HG03571 (cell line): ENCODE results near the gene TMEM43.
A peak's percentile ranks its signal among the peaks of the same experiment; 100 is the strongest.

Experiments
- ATAC-seq: cut with Tn5 transposase; IDR thresholded peaks from one replicate; pipeline ENCODE4 v1.9.1; 2021; ENCODE audit not compliant: unreplicated experiment

Gene TMEM43

DNA sequence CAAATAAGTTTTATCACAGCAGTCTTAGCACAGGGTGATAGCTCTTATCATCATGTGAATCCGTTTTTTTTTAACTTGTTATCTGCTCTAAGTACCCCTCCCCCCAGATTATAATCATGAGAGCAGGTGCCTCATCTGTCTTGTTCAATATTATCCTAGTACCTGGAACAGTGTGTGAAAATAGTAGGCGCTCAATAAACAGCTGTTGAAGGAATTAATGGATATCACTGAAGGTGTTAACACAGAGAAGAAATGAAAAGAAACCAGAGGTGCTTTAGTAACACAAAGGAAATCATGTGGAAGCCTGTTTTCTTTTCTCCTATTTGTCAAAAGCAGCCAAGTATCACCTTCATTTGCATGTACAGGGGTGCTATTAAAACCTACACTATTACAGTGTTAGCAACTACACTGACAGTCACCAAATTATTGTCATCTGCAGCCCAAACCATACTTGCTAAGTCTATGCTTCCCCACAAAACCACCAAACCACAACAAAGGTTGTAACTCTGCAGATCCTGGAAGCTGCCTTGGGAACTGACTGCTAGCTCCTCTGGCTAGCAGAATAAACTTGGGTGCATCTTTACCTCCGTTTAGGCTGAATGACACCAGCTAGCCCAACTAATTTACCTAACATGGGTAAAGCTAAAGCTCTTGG is 50.7 kb downstream of the TMEM43 start:
- ATAC-seq, result no peak

DNA sequence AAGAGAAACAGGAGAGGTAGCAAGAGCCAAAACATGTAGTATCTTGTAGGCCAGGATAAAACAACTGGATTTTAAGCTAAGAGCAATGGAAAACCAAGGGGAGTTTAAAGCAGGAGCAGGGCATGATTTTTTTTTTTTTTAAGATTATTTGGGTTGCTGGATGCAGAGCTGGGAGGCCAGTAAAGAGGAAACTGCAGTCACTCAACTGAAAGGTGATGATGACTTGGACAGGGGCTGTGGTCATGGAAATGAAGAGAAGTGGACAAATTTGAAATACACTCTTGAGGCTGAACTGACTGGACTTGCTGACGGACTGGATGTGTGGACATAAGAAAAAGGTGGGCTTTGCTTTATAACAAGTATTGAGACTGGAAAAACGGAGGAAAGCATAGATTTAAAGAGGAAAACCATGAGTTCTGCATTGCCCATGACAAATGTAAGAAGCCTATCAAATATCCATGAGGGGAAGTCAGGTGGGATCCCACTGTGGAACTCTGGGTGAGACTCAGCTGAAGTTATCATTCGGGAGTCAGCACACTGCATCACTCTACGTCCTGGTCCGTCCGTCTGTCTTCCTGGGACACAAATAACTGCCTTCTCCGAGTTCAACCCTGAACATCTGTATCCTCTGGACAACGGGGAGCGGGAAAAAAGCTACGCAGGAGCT is 52.9 kb downstream of the TMEM43 start:
- no peak for ATAC-seq

DNA sequence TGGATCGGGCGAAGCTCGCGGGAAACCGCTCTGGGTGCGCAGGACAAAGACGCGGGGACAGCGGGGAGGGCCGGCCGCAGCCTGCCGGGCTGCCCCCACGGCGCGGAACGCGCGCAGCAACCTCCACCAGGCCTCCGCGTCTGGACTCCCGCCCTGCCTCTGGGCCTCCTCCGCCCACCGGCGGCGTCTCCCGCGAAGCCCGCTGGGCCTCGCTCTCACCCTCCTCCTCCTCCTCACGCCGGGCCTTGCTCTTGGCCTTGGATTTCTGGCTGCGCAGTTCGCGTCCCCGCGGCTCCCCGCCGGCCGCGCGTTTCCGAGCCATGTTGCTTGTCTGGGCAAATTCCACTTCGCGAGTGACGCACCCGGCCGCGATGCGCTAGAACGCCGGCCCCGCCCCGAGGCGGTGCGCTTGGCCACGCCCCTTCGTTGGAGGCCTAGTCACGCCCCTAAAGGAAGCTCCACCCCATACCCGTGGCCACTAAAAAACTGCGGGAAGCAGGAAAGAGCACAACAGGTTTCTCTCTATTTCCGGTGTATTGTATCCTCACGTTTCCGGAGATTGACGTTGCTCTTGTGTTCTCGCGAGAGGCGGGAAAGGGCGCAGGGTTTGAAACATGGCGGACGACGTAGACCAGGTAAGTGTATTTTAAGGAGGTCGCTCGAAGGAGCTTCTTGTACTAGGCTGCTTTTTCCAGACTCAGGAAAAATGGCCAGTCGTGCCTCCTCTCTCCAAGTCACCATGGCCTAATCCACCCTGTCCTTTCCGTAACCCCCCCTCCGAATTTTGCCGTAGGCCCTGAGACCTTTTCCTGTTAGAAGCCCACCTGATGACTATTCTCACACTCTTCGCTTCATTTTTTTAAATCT is 53.6 kb downstream of the TMEM43 start, which contains the start of the genes LSM3 and XPC:
TSS of gene LSM3 (plus strand) at position 571 of the 867 bp plus-strand sequence. CDS start at position 615, 44 bp downstream.
TSS of gene XPC (minus strand) at position 355 of the 867 bp plus-strand sequence. CDS start at position 322, 33 bp downstream.
- ATAC-seq, result peak; percentile 93

DNA sequence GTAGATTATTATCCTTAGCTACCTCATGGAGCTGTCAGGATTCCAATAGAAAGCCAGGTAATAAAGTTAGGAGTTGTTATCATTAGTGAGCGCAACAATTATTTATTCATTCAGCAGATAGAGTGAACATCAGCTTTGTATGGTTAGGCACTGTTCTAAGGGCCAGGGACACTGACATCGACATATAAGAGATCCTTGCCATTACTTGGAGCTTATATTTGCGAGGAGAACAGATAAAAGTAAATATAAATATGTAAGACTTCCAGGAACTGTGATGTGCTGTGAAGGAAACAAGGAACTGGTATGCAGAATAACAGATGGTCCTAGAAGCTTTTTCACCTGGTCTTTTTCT is 54.2 kb downstream of the TMEM43 start:
- ATAC-seq, result no peak

DNA sequence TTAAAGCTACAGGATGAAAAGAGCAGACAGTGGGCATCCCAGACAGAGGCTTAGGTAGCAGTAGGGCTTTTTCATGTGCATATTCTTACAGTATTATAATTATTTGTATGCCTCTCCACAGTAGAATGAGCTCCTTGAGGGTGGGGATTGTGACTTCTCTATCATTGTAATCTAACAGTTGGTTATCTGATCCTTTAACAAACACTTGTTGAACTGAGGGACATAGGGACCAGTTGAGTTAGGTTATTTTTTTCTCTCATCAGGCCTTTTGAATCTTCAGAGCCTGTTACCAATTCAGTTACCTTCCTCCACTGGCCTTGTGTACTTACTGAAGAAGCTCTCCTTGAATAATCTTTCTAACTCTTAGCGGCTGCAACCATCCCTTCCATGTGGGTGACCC is 54.9 kb downstream of the TMEM43 start:
- no peak for ATAC-seq

DNA sequence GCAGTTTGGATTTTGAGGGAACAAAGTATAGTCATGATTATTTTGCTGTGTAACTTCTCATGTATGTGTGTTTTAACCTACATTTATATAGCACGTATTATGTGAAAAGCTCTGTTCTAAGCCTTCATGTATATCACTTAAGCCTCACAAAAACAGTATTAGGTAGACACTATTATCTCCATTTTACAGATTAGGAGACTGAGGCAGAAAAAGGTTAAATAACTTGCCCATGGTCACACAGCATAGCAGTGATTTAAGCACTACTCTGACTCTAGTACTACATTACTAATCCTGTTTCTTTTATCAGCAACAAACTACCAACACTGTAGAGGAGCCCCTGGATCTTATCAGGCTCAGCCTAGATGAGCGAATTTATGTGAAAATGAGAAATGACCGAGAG is 56.4 kb downstream of the TMEM43 start:
- no peak for ATAC-seq

DNA sequence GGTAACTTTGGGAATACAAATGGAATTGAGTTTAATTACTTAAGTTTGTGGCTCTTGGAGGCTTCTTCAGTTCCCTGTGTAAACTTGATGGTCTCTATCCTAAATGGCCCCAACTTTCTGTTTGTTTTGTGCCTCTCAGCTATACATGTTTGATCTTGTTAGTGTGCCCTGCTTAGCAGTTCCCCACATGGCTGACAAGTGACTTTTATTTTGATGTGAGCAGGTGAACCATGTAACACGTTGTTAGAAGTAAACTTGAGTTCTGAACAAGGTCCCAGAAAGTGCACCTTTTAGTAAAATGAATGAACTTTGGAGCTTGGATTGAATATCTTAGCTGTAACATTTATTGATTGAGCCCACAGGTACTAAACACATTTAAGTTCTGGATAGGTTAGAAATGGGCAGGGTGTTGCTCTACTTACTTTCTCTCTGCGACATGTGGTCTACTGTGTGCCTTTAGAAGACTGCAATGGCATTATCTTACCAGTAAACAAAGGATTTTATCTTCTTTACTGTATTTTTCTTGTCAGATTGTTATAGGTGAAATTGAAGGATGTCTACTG is 58.2 kb downstream of the TMEM43 start:
- no peak for ATAC-seq

DNA sequence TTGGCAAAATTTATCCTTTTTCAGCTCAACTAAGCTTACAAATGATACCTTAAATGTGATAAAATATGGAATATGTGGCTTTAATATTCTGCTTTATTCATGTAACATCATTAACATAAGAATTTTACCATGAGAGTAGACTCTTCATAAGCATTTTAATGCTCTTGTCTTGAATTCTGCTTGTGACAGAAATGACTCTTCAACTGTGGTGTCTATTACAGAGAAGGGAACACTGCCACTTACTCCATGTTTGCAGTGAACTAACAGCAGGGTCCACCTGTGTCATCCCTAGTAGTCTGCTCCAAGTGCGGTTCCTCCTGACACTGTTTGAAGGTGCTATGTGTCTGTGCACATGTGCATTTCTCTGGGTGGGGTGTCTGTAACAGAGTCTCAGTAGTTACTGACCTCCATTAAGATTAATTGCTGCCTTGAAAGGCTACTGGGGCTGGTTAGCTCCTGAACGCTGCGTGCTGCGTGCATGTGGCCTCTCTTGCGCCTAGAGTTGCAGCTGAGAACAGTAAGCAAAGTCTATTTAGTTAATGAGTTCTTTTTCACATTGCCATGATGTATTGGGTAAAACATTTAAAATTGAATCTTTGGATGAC is 62.1 kb downstream of the TMEM43 start:
- no peak for ATAC-seq

DNA sequence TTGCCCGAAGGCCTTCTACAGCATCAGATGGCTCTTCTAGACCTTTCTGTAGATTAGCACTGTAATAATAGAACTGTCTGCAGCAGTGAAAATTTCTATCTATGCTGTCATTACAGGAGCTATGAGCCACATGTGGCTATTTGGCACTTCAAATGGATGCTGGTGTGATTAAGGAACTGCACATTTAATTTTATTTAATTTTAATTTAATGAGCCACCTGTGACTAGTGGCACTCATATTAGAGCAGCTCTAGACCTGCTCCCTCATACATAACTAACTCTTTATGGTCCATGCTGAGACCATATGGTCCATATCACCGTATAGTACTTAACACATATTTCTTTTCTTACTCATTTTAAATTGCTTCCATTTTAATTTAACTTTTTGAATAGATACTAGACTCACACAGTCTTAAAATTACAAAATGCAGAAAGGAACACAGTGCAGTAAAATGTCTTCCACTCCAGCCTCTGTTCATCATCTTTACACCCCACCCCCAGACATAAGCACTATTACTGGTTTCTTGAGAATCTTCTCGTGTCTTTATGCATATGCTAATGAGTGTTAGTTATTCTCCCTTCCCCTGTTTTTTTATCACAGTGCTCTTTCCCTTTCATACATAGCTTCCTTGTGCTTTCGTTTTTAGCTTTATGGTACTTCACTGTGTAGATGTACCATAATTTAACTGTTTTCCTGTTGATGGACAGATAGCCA is 63.3 kb downstream of the TMEM43 start:
- no peak for ATAC-seq
